ENCODE results near the gene HMCN2.

- TF ChIP-seq, protein P1, sequence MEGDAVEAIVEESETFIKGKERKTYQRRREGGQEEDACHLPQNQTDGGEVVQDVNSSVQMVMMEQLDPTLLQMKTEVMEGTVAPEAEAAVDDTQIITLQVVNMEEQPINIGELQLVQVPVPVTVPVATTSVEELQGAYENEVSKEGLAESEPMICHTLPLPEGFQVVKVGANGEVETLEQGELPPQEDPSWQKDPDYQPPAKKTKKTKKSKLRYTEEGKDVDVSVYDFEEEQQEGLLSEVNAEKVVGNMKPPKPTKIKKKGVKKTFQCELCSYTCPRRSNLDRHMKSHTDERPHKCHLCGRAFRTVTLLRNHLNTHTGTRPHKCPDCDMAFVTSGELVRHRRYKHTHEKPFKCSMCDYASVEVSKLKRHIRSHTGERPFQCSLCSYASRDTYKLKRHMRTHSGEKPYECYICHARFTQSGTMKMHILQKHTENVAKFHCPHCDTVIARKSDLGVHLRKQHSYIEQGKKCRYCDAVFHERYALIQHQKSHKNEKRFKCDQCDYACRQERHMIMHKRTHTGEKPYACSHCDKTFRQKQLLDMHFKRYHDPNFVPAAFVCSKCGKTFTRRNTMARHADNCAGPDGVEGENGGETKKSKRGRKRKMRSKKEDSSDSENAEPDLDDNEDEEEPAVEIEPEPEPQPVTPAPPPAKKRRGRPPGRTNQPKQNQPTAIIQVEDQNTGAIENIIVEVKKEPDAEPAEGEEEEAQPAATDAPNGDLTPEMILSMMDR (IDR thresholded peaks at IDR 0.05): no peak
- TF ChIP-seq POLR2AphosphoS5 (IDR thresholded peaks at IDR 0.05) (no peak), POLR2A (IDR thresholded peaks at IDR 0.05; ENCODE audit: low read depth) (no peak)
Observed at GRCh38 chr9:130229759-130230158, 35.8 kb upstream of the HMCN2 start.

All from esophagus muscularis mucosa (tissue), 3 donors.